H1 (cell line): ENCODE results near the gene HELQ. TPM values are rescaled to one million over a fixed set of nuclear protein-coding genes. Genes with fewer than 3 reads are reported as not detected.

Source experiments
- SIN3A ChIP-seq, 2 experiments: IDR thresholded peaks in 1 of 2; conservative IDR thresholded peaks in 1 of 2; 2 replicates each; pipeline ENCODE4 v1.6.1; 2011 to 2012; ENCODE audit warnings: low read length in 2 of 2, improper control_type of control experiment in 1 of 2, low read depth in 1 of 2, mild to moderate bottlenecking in 1 of 2
- SIX5 ChIP-seq: IDR thresholded peaks from 2 replicates; pipeline ENCODE4 v1.6.1; 2011; ENCODE audit warnings: mild to moderate bottlenecking, low read depth, low read length
- SP4 ChIP-seq: IDR thresholded peaks from 2 replicates; pipeline ENCODE4 v1.6.1; 2012; ENCODE audit warnings: low read length, inconsistent platforms
- TAF1 ChIP-seq: IDR thresholded peaks from 2 replicates; pipeline ENCODE4 v1.6.1; 2011; ENCODE audit warnings: mild to moderate bottlenecking, low read depth, low read length
- polyA plus RNA-seq, 7 experiments: library from polyadenylated mRNA; depleted of rRNA in 3 of 7; stranded (reverse) in 5 of 7; unstranded in 2 of 7; fragments of >200 nt in 5 of 7; fragments of 200-250 nt in 2 of 7; gene quantifications; 1 replicate in 5 of 7; 2 replicates in 1 of 7; 4 replicates in 1 of 7; pipeline versions ENCODE4 v1.2.1 to v1.2.3, GENCODE V29; 2011 to 2013; ENCODE audit warnings: missing spikeins in 2 of 7, mixed read lengths in 2 of 7
- total RNA-seq: library from RNA; stranded (reverse); fragmentation: NEBNext Ultra II Directional; extraction: Animal tissue kit (Norgen Biotek cat#: 25700); gene quantifications from 2 replicates; pipeline ENCODE4 v1.2.1, GENCODE V29; 2021

Gene HELQ
- total and polyA plus RNA-seq, 2 of the 8 experiments (the other 6 are each of a cell fraction or from before 2014, with no cell fraction given), result 4.7 to 9.0 TPM

- TF ChIP-seq TAF1 (no peak), SIN3A (conservative IDR thresholded peaks at IDR 0.05 in 1 of 2, IDR thresholded peaks at IDR 0.05 in 1 of 2; ENCODE audit: low read depth in 1 of 2, low read length in 2 of 2) (no peak), SP4 (no peak), SIX5 (no peak)
Observed at GRCh38 chr4:83382850-83383249, 72.8 kb downstream of the HELQ start (continued).
